Cardiac fibroblast (primary cell): ENCODE data around the gene ST6GALNAC3.
"Not testable (repeated sequence)": the region's sequence is repeated elsewhere in the genome, so short reads cannot be mapped to it uniquely, and the experiment has no call there.

ENCODE experiments used
- DNase-seq, 2 donors: peaks; one replicate each; pipeline versions ENCODE4 v3.0.0 to v3.0.0-alpha.2; 2010; ENCODE audit warnings: low read depth in 2 of 2
- H3K4me3 ChIP-seq, 2 donors: replicated peaks in 1 of 2; 1 replicate in 1 of 2; 2 replicates in 1 of 2; pipeline ENCODE4 v1.5.1; 2011; ENCODE audit warnings: low read depth in 2 of 2, low read length in 2 of 2, mild to moderate bottlenecking in 2 of 2, moderate library complexity in 1 of 2
- TF ChIP-seq, protein P1 (sequence below): IDR thresholded peaks from one replicate; pipeline ENCODE4 v1.5.1; 2011; ENCODE audit warnings: low read depth, mild to moderate bottlenecking, low read length, inconsistent platforms

Gene ST6GALNAC3

DNA sequence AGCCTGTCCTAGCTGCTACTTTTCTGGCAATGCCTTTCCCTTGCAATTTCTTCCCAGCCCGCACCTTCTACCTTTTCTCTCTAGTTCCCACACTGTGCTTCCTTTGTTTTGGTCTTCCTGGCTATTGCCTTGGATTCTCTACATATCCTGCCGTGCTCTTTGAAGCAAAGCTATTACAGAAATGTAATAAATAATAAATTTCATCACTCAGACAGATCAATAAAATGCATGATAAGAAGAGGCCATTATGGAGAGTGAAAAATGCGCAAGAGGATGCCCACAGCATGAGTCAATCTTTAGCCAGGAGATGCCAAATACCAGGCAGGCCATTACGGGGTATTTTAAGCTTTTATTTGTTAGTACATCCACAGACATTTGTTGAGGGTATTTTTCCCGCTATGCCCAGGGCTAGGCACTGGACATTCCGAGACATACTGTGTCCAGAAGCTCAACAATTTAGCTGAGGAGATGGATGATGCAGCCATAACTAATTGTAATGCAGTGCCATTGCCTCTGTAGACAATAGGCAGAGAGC is 163.6 kb downstream of the ST6GALNAC3 start:
- H3K4me3 ChIP-seq = no peak overlapping the region
- no peak for DNase-seq
- TF ChIP-seq, protein P1, sequence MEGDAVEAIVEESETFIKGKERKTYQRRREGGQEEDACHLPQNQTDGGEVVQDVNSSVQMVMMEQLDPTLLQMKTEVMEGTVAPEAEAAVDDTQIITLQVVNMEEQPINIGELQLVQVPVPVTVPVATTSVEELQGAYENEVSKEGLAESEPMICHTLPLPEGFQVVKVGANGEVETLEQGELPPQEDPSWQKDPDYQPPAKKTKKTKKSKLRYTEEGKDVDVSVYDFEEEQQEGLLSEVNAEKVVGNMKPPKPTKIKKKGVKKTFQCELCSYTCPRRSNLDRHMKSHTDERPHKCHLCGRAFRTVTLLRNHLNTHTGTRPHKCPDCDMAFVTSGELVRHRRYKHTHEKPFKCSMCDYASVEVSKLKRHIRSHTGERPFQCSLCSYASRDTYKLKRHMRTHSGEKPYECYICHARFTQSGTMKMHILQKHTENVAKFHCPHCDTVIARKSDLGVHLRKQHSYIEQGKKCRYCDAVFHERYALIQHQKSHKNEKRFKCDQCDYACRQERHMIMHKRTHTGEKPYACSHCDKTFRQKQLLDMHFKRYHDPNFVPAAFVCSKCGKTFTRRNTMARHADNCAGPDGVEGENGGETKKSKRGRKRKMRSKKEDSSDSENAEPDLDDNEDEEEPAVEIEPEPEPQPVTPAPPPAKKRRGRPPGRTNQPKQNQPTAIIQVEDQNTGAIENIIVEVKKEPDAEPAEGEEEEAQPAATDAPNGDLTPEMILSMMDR = no peak

DNA sequence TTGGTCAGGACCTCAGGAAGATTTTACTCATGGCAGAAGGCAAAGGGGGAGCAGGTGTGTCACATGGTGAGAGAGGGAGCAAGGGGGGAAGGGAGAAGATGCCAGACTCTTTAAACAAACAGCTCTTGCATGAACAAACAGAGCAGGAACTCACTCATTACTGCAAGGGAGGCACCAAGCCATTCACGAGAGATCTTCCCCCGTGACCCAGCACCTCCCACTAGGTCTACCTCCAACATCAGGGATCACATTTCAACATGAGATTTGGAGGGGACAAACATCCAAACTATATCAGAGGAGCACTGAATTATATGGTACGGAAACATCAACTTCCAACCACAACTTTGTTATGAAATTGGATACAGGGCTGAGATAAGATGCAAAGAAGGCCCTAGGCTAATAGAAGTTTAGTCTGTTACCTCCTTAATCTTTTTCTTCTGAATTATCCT is 164.9 kb downstream of the ST6GALNAC3 start:
- DNase-seq = no peak
- H3K4me3 ChIP-seq = no peak overlapping the region
- TF ChIP-seq, protein P1 = no peak

DNA sequence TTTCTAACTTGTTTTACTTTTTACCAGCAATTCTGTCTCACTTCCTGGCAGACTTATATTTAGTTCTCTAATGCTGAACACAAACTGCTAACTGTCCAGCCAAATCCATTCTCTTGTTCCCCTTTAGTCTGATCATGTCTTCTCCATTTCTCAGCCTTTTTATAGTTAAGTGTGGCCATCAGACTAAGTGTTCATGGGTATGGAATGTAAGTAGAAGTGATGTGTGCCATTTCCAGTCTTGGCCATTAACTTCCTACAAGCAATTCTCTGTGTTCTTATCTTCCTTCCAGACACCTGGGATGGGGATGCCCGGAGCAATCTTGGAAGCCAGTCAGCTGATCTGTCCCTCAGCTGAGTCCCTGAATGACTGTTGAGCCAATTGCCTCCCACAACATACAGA is 165.8 kb downstream of the ST6GALNAC3 start:
- H3K4me3 ChIP-seq = no peak overlapping the region
- no peak for DNase-seq
- TF ChIP-seq, protein P1 = no peak

DNA sequence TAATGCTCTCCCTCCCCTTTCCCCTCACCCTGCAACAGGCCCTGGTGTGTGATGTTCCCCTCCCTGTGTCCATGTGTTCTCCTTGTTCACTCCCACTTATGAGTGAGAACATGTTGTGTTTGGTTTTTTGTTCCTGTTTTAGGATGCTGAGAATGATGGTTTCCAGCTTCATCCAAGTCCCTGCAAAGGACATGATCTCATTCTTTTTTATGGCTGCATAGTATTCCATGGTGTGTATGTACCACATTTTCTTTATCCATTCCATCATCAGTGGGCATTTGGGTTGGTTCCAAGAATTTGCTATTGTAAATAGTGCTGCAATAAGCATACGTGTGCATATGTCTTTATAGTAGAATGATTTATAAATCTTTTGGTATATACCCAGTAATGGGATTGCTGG is 168.0 kb downstream of the ST6GALNAC3 start:
- not testable (repeated sequence) for H3K4me3 ChIP-seq, DNase-seq

DNA sequence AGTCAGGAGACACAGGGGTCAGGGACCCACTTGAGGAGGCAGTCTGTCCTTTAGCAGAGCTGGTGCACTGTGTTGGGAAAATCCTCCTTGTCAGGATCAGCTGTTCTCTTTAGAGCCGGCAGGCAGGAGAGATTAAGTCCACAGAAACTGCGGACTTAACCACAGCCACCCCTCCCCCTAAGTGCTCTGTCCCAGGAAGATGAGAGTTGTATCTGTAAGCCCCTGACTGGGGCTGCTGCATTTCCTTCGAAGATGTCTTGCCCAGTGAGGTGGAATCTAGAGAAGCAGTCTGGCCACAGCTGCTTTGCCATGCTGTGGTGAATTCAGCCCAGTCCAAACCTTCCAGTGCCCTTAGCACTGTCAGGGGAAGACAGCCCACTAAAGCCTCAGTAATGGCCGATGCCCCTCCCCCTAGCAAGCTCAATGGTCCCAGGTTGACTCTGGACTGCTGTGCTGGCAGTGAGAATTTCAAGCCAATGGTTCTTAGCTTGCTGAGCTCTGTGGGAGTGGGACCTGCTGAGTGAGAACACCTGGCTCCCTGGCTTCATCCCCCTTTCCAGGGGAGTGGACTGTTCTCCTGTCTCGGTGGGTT is 172.8 kb downstream of the ST6GALNAC3 start:
- TF ChIP-seq, protein P1 = no peak
- H3K4me3 ChIP-seq = no peak overlapping the region
- DNase-seq = no peak

DNA sequence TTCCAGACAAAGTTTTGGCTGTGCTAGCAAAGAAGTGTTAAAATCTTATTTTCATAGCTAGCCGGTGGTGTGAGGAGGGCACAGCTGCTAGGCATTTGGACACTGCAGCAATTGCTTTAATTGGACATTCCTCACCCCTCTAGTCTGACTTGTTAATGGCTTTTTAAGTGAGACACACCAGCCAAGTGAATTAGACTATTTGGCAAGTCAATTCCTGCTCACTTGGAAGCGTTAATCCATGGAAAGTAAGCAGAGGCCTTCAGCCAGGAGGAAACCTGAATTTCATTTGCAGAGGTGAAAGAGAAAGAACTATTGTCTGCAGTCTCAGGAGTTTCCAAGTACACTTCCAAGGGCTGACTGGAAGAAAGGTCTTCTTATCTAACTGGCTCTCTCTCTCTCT is 175.7 kb downstream of the ST6GALNAC3 start:
- TF ChIP-seq, protein P1 = no peak
- DNase-seq = no peak

DNA sequence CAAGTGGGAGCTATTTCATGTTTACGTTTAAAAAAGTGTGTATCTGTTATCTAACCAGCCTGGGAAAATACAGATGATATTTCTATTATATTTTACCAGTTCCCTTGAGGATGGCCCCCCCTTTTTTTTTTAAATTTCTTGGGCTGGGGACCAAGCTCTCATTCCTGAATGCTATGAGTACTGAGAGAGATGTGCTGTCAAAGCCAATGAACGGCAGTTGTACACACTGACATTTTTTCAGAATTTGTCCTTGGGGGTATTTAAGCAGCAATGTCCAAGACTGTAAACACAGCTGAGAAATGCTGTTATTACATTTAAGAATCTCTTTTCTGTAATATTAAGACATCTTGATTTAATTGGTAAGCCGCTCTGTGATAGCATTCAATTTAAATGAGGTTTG is 177.9 kb downstream of the ST6GALNAC3 start:
- TF ChIP-seq, protein P1 = no peak
- no peak overlapping the region for H3K4me3 ChIP-seq
- no peak for DNase-seq

More for the DNA sequence above, 175.7 kb downstream of the ST6GALNAC3 start:
- H3K4me3 ChIP-seq = no peak overlapping the region
